ENCODE data around the gene TNIK.

- TF ChIP-seq ZNF274 (IDR thresholded peaks at IDR 0.05; ENCODE audit: low read depth, low read length), result no peak
- no peak for TF ChIP-seq SUZ12 (IDR thresholded peaks at IDR 0.05; ENCODE audit: extremely low read depth, insufficient read depth, insufficient read length)
- TF ChIP-seq YY1 (IDR thresholded peaks at IDR 0.05; ENCODE audit: insufficient read depth, insufficient read length), result no peak
Observed at GRCh38 chr3:171379281-171379680, 80.9 kb downstream of the TNIK start.
